OCI-LY3 (cell line): ENCODE data around the gene LAIR1.
A peak's percentile ranks its signal among the peaks of the same experiment; 100 is the strongest.

Experiments
- H2AFZ ChIP-seq: fragments of 200-600, 300-600 bp; shearing (Covaris generic); 2 replicates; pipeline ENCODE4 v1.6.0; 2014; ENCODE audit warnings: antibody characterized with exemption, low read depth, low read length
- H3K27ac ChIP-seq: fragments of 200-600, 300-600 bp; sonication (generic); 2 replicates; pipeline ENCODE4 v1.5.1; 2014; ENCODE audit warnings: mild to moderate bottlenecking, low read length, moderate library complexity, mixed read lengths
- H3K27me3 ChIP-seq: fragments of 200-600, 300-600 bp; sonication (generic); 2 replicates; pipeline ENCODE4 v1.6.1; 2014; ENCODE audit warnings: low read depth, low read length, mixed read lengths
- H3K36me3 ChIP-seq: fragments of 200-600, 300-600 bp; sonication (generic); replicated peaks from 2 replicates; pipeline ENCODE3; 2014; ENCODE audit warnings: low read depth, low read length, mixed read lengths
- H3K4me1 ChIP-seq: fragments of 300-600, 200-600 bp; sonication (generic); 2 replicates; pipeline ENCODE4 v1.6.1; 2014; ENCODE audit warnings: low read length, mixed read lengths
- H3K4me2 ChIP-seq: fragments of 200-600, 300-600 bp; sonication (generic); 2 replicates; pipeline ENCODE4 v1.6.1; 2014; ENCODE audit warnings: low read length, mixed read lengths
- H3K4me3 ChIP-seq: fragments of 300-600, 200-600 bp; sonication (generic); 2 replicates; pipeline ENCODE4 v1.5.1; 2014; ENCODE audit warnings: antibody characterized with exemption, mild to moderate bottlenecking, low read length, moderate library complexity
- H3K79me2 ChIP-seq: fragments of 300-600, 200-600 bp; shearing (Covaris generic); 2 replicates; pipeline ENCODE4 v1.6.1; 2014; ENCODE audit warnings: mild to moderate bottlenecking, low read length, mixed read lengths
- H3K9ac ChIP-seq: fragments of 300-600, 200-600 bp; shearing (Covaris generic); 2 replicates; pipeline ENCODE4 v1.6.0; 2014; ENCODE audit warnings: mild to moderate bottlenecking, low read length, moderate library complexity
- H3K9me3 ChIP-seq: fragments of 200-600, 300-600 bp; shearing (Covaris generic); 2 replicates; pipeline ENCODE4 v1.6.1; 2014; ENCODE audit warnings: low read length, mixed read lengths; ENCODE audit not compliant: insufficient read depth
- H4K20me1 ChIP-seq: fragments of 200-600, 300-600 bp; sonication (generic); 2 replicates; pipeline ENCODE4 v1.6.1; 2016; ENCODE audit warnings: low read length, mixed read lengths; ENCODE audit not compliant: insufficient read depth
- EZH2phosphoT487 ChIP-seq: fragments of 200-600 bp; shearing (Covaris generic); IDR thresholded peaks from 2 replicates; pipeline ENCODE4 v1.6.1; 2018; ENCODE audit warnings: antibody characterized with exemption, mixed run types, low read depth
- TF ChIP-seq, protein P1 (sequence below): fragments of 200-600, 300-600 bp; sonication (generic); IDR thresholded peaks from 2 replicates; pipeline ENCODE4 v1.5.1; 2014; ENCODE audit warnings: antibody characterized with exemption, low read length, low read depth

LAIR1 gene

GRCh38 chr19:54356444-54357056 lies 8.2 kb downstream of the LAIR1 start:
- no peak for TF ChIP-seq EZH2phosphoT487
- TF ChIP-seq, protein P1, sequence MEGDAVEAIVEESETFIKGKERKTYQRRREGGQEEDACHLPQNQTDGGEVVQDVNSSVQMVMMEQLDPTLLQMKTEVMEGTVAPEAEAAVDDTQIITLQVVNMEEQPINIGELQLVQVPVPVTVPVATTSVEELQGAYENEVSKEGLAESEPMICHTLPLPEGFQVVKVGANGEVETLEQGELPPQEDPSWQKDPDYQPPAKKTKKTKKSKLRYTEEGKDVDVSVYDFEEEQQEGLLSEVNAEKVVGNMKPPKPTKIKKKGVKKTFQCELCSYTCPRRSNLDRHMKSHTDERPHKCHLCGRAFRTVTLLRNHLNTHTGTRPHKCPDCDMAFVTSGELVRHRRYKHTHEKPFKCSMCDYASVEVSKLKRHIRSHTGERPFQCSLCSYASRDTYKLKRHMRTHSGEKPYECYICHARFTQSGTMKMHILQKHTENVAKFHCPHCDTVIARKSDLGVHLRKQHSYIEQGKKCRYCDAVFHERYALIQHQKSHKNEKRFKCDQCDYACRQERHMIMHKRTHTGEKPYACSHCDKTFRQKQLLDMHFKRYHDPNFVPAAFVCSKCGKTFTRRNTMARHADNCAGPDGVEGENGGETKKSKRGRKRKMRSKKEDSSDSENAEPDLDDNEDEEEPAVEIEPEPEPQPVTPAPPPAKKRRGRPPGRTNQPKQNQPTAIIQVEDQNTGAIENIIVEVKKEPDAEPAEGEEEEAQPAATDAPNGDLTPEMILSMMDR = no peak
- no peaks in the 10 kb centered on the region for H4K20me1 ChIP-seq
- no peak overlapping the region for H3K4me3 ChIP-seq
- H3K79me2 ChIP-seq = no peaks in the 10 kb centered on the region
- no peak overlapping the region for H3K4me2 ChIP-seq
- peaks cover 34% of the 10 kb centered on the region for H3K27me3 ChIP-seq
- no peaks in the 10 kb centered on the region for H3K9me3 ChIP-seq
- H3K27ac ChIP-seq = no peak overlapping the region
- no peak overlapping the region for H3K9ac ChIP-seq
- no peaks in the 10 kb centered on the region for H3K36me3 ChIP-seq
- no peak overlapping the region for H2AFZ ChIP-seq
- H3K4me1 ChIP-seq = peaks cover 35% of the 10 kb centered on the region

- H3K79me2 ChIP-seq = no peaks in the 10 kb centered on the region
- H3K9me3 ChIP-seq = no peaks in the 10 kb centered on the region
- no peak for TF ChIP-seq EZH2phosphoT487
- TF ChIP-seq, protein P1 = no peak
- H3K27me3 ChIP-seq = peaks cover 42% of the 10 kb centered on the region
- H3K4me1 ChIP-seq = peaks cover 34% of the 10 kb centered on the region
- H2AFZ ChIP-seq = no peak overlapping the region
- no peak overlapping the region for H3K4me3 ChIP-seq
- no peak overlapping the region for H3K27ac ChIP-seq
- no peak overlapping the region for H3K4me2 ChIP-seq
- H4K20me1 ChIP-seq = no peaks in the 10 kb centered on the region
- H3K36me3 ChIP-seq = no peaks in the 10 kb centered on the region
- no peak overlapping the region for H3K9ac ChIP-seq
Observed at GRCh38 chr19:54355675-54356074, 9.1 kb downstream of the LAIR1 start.

- H3K27ac ChIP-seq = no peak overlapping the region
- no peak overlapping the region for H2AFZ ChIP-seq
- no peaks in the 10 kb centered on the region for H3K36me3 ChIP-seq
- H3K4me2 ChIP-seq = no peak overlapping the region
- H3K4me3 ChIP-seq = no peak overlapping the region
- H4K20me1 ChIP-seq = no peaks in the 10 kb centered on the region
- TF ChIP-seq, protein P1 = no peak
- TF ChIP-seq EZH2phosphoT487 = no peak
- peaks cover 49% of the 10 kb centered on the region for H3K27me3 ChIP-seq
- peaks cover 34% of the 10 kb centered on the region for H3K4me1 ChIP-seq
- H3K9me3 ChIP-seq = no peaks in the 10 kb centered on the region
- H3K9ac ChIP-seq = no peak overlapping the region
- no peaks in the 10 kb centered on the region for H3K79me2 ChIP-seq
Observed at GRCh38 chr19:54354761-54355160, 10.0 kb downstream of the LAIR1 start.

DNA sequence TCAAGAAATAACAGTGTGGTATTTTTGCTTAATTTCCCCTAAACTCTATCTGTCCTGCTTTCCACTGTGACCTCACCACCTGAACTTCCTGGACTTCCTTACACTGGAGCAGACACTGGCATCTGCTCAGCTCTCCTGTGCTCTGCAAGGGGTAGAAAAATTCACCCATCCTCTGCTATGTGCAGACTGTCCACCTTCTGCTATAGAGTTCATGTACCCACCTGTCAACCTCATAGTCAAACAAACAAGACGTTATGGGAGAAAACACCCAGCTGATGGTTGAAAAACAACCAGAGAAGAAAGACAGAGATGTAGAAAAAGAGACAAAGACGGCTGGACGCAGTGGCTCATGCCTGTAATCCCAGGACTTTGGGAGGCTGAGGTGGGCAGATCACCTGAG lies 12.2 kb downstream of the LAIR1 start:
- Histone ChIP-seq H2AFZ (0 out of 2 replicates have a peak overlapping the region, but pooled peaks have one; percentile 15), H3K4me1 (peaks cover 34% of the 10 kb centered on the region), H4K20me1 (no peaks in the 10 kb centered on the region), H3K9me3 (no peaks in the 10 kb centered on the region), H3K36me3 (no peaks in the 10 kb centered on the region), H3K9ac (no peak overlapping the region), H3K79me2 (no peaks in the 10 kb centered on the region), H3K4me2 (peak overlapping the region; percentile 42), H3K27me3 (peaks cover 65% of the 10 kb centered on the region), H3K4me3 (no peak overlapping the region), H3K27ac (peak overlapping the region; percentile 48; the same call in 1 of the 2 replicates)
- TF ChIP-seq EZH2phosphoT487 = no peak
